Jurkat, Clone E6-1 (cell line): ENCODE measurements around the gene OOSP3. TPM values are rescaled to one million over a fixed set of nuclear protein-coding genes. Genes with fewer than 3 reads are reported as not detected.
"Not testable (repeated sequence)": the region's sequence is repeated elsewhere in the genome, so short reads cannot be mapped to it uniquely, and the experiment has no call there.

Experiments used
- DNase-seq: peaks from one replicate; pipeline ENCODE4 v3.0.0-alpha.2; 2011; ENCODE audit warnings: low read depth, low spot score
- H3K4me3 ChIP-seq: 2 replicates; pipeline ENCODE4 v1.5.1; 2011; ENCODE audit warnings: mild to moderate bottlenecking, low read length, control low read depth, moderate library complexity
- polyA plus RNA-seq: library from polyadenylated mRNA; unstranded; fragments of >200 nt; gene quantifications from one replicate; pipeline ENCODE4 v1.2.1, GENCODE V29; 2012; ENCODE audit warnings: missing spikeins; ENCODE audit not compliant: insufficient read length, insufficient read depth

Gene OOSP3
- not detected for polyA plus RNA-seq

DNA sequence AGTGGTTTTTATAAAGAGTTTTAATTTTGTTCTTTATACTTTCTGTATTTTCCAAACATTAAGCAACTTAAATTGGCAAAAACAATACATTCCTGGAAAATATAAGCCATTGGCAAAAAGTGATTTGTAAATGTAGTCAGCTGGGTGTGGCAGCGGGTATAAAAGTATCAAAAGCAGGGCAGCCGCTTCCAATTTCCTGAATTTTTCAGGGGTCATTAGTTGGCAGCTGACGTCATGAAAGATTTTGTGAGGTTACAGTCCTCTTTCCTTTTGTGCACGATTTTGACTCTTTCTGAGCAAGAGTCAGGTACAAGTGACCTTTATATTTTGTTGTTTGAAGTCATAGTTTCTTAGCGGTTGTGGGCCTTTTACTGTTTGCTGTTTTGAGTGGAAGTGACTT is at the start of gene OOSP3:
OOSP3 (plus strand) TSS at position 208 of the 400 bp plus-strand sequence; CDS start at position 235, 27 bp downstream.
- H3K4me3 ChIP-seq: no peak within 1 kb of the TSS
- no peak for DNase-seq

- no peak for DNase-seq
- H3K4me3 ChIP-seq: no peak overlapping the region
Observed at GRCh38 chr11:59829358-59829757, 49.2 kb upstream of the OOSP3 start.

GRCh38 chr11:59833602-59834001 is 45.0 kb upstream of the OOSP3 start:
- DNase-seq: no peak
- H3K4me3 ChIP-seq: no peak overlapping the region

GRCh38 chr11:59839615-59840014 is 39.0 kb upstream of the OOSP3 start:
- DNase-seq: no peak
- H3K4me3 ChIP-seq: no peak overlapping the region

- no peak for DNase-seq
- no peak overlapping the region for H3K4me3 ChIP-seq
Observed at GRCh38 chr11:59841514-59841913, 37.1 kb upstream of the OOSP3 start.

- DNase-seq: no peak
- H3K4me3 ChIP-seq: no peak overlapping the region
Observed at GRCh38 chr11:59842316-59842715, 36.3 kb upstream of the OOSP3 start.

- no peak within 1 kb of the TSS for H3K4me3 ChIP-seq
- no peak for DNase-seq
Observed at GRCh38 chr11:59845399-59845798, 33.2 kb upstream of the OOSP3 start, which contains the start of gene CBLIF. CBLIF (minus strand) TSS chr11:59845499; CDS start chr11:59845453, 46 bp downstream.

DNA sequence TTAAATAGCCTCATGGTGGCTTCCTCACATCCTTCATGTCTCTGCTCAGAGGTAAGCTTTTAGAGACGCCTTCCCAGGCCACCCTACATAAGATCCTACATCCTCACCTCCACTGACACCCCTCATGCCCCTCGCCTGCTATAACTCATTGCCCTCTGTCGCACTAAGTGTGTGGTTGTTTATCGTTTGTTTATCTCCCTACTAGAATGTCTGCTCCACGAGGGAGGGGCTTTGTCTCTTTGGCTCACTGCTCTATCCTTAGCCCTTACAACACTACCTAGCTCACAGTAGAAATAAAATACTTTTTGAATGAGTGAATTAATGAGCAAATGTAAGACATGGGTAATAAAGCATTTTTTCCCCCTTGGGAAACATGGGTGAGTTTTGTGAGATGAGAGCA is 32.0 kb upstream of the OOSP3 start:
- H3K4me3 ChIP-seq: no peak overlapping the region
- no peak for DNase-seq

DNA sequence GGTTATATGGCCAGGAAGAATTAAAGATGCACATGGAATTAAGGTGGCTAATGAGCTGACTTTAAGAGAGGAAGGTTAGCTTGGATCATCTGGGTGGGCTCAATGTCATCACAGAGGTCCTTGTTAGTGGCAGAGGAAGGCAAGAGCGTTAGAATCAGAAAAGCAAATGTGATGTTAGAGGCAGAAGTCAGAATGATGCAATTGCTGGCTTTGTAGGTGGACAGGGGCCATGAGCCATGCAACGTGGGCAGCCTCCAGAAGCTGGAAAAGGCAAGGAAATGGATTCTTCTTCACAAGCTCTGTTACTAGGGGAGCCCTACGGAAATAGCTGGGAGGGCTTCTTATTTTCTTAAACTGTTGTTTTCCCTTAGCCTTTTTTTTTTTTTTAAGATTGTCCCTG is 31.0 kb upstream of the OOSP3 start:
- no peak overlapping the region for H3K4me3 ChIP-seq
- DNase-seq: no peak

DNA sequence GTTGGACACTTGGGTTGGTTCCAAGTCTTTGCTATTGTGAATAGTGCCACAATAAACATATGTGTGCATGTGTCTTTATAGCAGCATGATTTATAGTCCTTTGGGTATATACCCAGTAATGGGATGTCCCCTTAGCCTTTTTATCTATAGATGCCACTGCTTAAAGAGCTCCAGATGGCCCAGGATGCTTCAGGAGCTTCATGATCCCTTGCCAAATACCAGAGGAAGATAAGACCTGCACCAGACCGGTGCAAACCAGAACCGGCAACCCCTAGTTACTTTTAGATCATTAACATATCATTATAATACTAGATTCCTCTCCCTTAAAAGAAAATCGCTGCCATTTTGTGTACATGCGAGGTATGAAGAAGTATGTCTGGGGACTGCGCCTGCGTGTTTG is 30.1 kb upstream of the OOSP3 start:
- H3K4me3 ChIP-seq, DNase-seq: not testable (repeated sequence)

DNA sequence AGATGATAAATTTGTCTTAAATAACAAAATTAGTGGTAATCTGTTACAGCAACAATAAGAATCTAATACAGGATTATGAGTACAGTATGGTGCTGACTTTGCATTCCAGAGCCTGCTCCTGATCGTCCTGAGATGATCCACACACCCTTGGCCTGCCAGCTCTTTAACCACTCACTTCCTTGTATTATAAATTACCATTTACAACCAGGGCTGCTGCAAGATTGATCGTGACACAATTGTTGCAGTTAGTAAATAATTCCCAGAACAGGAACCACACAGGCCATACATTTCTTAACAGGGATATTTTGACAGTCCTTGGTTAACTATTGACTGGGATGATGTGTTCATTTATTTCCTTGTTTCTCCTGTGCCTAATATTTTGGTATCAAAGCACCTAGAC is 29.5 kb upstream of the OOSP3 start:
- no peak for DNase-seq
- no peak overlapping the region for H3K4me3 ChIP-seq

- DNase-seq, H3K4me3 ChIP-seq: not testable (repeated sequence)
Observed at GRCh38 chr11:59849551-59849950, 29.0 kb upstream of the OOSP3 start.

GRCh38 chr11:59851416-59851815 is 27.2 kb upstream of the OOSP3 start:
- not testable (repeated sequence) for H3K4me3 ChIP-seq, DNase-seq

- no peak overlapping the region for H3K4me3 ChIP-seq
- DNase-seq: no peak
Observed at GRCh38 chr11:59854871-59855270, 23.7 kb upstream of the OOSP3 start.

- DNase-seq: peak; percentile 32
Observed at GRCh38 chr11:59857439-59858434, 20.8 kb upstream of the OOSP3 start.

DNA sequence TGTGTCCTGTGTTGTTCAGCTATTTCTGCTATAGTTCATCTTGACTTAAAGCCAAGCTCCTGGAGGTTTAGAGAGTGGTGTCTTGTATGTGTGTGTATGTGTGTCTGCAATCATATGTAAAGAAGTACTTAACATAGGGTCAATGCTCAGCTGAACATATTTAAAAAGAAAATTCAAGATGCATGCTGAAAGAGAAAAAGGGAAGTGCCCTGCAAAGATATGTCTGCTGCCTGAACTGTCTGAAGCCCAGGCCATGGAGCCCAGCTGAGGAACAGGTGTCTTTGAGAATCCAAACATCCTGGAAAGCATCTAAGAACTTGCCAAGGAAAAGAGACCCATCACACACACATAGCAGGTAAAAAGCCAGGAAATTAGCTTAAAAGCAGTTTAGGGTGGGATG is 18.9 kb upstream of the OOSP3 start:
- H3K4me3 ChIP-seq: no peak overlapping the region
- DNase-seq: no peak

More at GRCh38 chr11:59857439-59858434, 20.8 kb upstream of the OOSP3 start:
- no peak overlapping the region for H3K4me3 ChIP-seq

DNA sequence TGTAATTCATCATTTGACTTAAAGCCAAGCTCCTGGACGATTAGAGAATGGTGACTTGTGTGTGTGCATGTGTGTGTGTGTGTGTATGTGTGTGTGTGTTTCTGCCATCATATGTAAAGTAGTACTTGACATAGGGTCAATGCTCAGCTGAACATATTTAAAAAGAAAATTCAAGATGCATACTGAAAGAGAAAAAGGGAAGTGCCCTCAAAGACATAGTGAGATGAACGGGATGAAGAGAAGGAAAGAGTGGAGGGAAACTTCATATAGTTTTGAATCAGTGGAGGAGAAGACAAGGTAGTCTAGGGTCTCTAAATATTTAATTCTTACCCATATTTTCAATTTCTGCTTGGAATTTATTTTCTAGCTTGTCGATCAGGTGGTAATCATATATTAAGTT is 16.3 kb upstream of the OOSP3 start:
- H3K4me3 ChIP-seq: no peak overlapping the region

DNA sequence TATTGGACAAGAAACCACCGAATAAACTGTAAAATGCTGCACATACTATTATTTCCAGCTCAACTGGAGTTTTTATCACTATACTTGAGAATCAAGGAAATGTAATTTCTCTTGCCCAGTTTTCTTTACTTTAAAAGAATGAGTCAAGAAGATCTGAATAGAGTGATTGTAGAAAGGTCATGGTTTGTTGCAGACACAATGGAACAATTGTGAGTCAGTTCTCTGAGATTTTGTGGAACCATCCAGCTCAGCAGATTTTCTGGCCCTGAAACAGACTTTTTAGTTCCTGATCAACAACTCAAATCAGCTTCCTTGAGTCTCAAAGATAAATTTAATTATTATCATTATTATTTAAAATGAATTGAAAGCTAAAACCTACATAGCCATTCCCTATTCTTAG is 13.6 kb upstream of the OOSP3 start:
- DNase-seq: no peak
- no peak overlapping the region for H3K4me3 ChIP-seq

More for the DNA sequence above, 16.3 kb upstream of the OOSP3 start:
- DNase-seq: no peak

- no peak for DNase-seq
- no peak within 1 kb of the TSS for H3K4me3 ChIP-seq
Observed at GRCh38 chr11:59866397-59866796, 12.2 kb upstream of the OOSP3 start, which contains the start of gene TCN1. TCN1 (minus strand) TSS chr11:59866487; CDS start chr11:59866470, 17 bp downstream.

- H3K4me3 ChIP-seq: no peak overlapping the region
- DNase-seq: no peak
Observed at GRCh38 chr11:59866836-59867235, 11.7 kb upstream of the OOSP3 start.
